ENCODE results near the gene HEXB. TPM values are rescaled to one million over a fixed set of nuclear protein-coding genes. Genes with fewer than 3 reads are reported as not detected.

HEXB gene
- total RNA-seq: 123 and 132 TPM in 2 replicates

DNA sequence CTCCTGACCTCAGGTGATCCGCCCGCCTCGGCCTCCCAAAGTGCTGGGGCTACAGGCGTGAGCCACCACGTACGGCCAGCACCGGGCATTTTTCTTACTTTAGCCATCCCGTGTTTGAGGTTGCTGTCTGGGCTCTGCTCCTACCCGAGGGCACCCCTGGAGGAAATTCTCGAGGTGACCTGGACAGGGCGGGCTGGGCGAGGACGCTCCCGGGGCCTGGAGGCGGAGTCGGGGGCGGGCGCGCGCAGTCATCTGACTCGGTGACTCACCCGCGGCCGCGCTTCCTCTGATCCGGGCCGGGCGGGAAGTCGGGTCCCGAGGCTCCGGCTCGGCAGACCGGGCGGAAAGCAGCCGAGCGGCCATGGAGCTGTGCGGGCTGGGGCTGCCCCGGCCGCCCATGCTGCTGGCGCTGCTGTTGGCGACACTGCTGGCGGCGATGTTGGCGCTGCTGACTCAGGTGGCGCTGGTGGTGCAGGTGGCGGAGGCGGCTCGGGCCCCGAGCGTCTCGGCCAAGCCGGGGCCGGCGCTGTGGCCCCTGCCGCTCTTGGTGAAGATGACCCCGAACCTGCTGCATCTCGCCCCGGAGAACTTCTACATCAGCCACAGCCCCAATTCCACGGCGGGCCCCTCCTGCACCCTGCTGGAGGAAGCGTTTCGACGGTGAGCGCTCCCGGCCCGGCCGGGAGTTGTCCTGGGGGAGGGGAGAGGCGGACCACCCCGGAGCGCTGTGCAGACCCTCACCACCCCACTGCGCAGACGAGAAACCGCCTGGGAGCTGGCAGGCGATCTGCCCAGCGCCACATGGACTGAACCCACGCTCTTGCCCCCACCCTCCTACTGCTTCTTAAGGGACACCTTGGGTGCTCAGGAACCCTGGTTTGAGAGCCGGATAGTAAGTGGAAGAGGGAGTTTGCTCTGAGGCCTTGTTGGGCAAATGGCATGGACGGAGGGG is at the start of gene HEXB:
Gene HEXB (plus strand): TSS at position 334 of the 952 bp plus-strand sequence. CDS start 28 bp downstream, at position 362.

DNA sequence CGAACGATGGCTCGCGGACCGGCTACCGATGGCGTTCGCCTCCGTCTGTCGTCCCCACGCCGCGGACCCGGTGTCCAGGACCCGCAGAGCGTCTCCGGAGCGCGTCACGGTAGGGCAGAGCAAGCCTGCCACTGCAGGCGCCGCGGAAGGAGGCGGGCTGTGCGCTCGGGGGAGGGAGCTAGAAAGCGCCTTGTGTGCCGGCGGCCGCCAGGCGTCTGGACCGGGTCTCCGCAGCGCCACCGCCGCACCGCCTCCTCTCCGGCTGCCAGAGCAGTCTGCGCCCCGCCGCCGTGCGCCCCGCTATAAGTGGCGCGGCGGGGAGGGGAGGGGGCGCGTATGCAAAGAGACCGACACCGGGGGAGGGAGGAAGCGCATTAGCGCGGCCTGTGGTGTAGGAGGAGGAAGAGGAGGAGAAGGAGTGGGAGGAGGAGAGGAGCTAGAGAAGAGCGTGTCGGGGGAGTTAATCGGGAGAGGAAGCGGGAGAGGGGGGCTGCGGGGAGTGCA is 44.5 kb upstream of the HEXB start, which contains the start of gene ENC1:
Gene ENC1 (minus strand): TSS at position 279 of the 504 bp plus-strand sequence. CDS start 4,243 bp downstream, outside the sequence.

DNA sequence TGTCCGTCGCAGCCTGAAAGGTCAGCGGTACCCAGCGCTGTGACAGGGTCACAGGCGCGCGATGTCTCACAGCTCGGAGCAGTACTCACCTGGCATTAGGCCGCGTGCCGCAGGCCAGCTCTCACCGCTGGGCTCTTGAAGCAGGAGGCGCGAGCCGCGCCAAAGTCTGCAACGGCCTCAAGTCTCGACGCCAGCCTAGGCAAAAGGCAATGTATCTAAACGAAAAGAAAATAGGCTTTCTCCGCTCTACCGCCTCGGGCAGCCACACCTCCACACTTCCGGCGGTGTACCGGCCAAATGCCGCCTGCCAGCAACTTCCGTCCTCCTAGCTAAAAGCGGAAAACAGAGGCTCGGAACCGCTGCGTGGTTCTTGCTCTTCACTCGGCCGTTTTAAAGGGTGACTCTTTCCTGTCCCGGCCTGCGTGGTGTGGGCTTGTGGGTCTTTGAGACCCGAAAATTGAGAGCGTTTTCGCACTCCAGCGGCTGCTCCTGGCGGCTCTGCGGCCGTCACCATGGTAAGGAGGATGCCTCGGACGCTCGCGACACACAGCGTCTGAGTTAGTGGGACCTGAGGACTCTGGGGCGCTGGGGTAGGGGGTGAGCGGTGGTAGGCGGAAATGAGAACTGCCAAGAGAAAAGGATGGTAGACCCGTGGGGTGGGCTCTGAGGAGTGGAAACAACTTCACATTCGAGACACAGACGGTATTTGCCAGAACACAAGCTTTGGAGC is 82.0 kb downstream of the HEXB start, which contains the start of the genes GFM2 and NSA2:
Gene GFM2 (minus strand): TSS at position 269 of the 730 bp plus-strand sequence. CDS start 3,375 bp downstream, outside the sequence.
Gene NSA2 (plus strand): TSS at position 401 of the 730 bp plus-strand sequence. CDS start 112 bp downstream, at position 513.

Other genes starting within 250 kb of the HEXB start
- 4.4 and 12.7 TPM in 2 replicates for gene ENC1, start 44.5 kb upstream of the HEXB start, total RNA-seq
- gene GFM2, start 81.9 kb downstream of the HEXB start, total RNA-seq: 21.1 and 21.9 TPM in 2 replicates
- 98.5 and 114 TPM in 2 replicates for gene NSA2, start 82.0 kb downstream of the HEXB start, total RNA-seq
- not detected in 2 replicates for gene FAM169A, start 181.2 kb downstream of the HEXB start, total RNA-seq